Measurements from ENCODE around the gene ARHGAP15.

ARHGAP15 gene

GRCh38 chr2:143575340-143575739, 446.1 kb downstream of the ARHGAP15 start:
- no peaks in the 10 kb centered on the region for H3K4me1 ChIP-seq (ENCODE audit: control insufficient read depth in 2 of 2, insufficient read depth in 1 of 2, low read depth in 1 of 2, low read length in 2 of 2)
- H3K27ac ChIP-seq (replicated peaks; ENCODE audit: low read length), result no peak overlapping the region
- no peak overlapping the region for H3K9ac ChIP-seq (ENCODE audit: low read depth, low read length, poor library complexity)
- no peak for DNase-seq (ENCODE audit: low spot score)
- H3K36me3 ChIP-seq (replicated peaks in 1 of 2; ENCODE audit: control insufficient read depth in 2 of 2, insufficient read depth in 2 of 2, low read length in 2 of 2), result no peaks in the 10 kb centered on the region
- H3K4me3 ChIP-seq (ENCODE audit: low read length in 2 of 2), result no peak overlapping the region
- no peak overlapping the region for H2BK15ac ChIP-seq (ENCODE audit: low read length)
- no peak overlapping the region for H2AK5ac ChIP-seq (ENCODE audit: low read depth, low read length)
- WGBS, 2 donors (ENCODE audit: extremely low coverage in 2 of 2, insufficient read length in 2 of 2, insufficient replicate concordance in 1 of 2), result no CpG with 5 or more reads among the region's 3 CpGs
- H3K9me3 ChIP-seq (replicated peaks in 1 of 2; ENCODE audit: control insufficient read depth in 2 of 2, insufficient read depth in 1 of 2, low read depth in 1 of 2, low read length in 2 of 2), result no peaks in the 10 kb centered on the region
- H2AFZ ChIP-seq (ENCODE audit: low read length), result no peak overlapping the region
- H3K18ac ChIP-seq (ENCODE audit: low read length), result no peak overlapping the region
- H2BK120ac ChIP-seq (ENCODE audit: low read depth, low read length), result no peak overlapping the region
- H3K4me2 ChIP-seq (ENCODE audit: insufficient read depth, low read length, poor library complexity, severe bottlenecking), result no peak overlapping the region
- no peak overlapping the region for H2BK5ac ChIP-seq (ENCODE audit: low read length)
- H4K8ac ChIP-seq (ENCODE audit: low read depth, low read length), result no peak overlapping the region
- no peak overlapping the region for H2BK12ac ChIP-seq (ENCODE audit: low read length)
- H4K91ac ChIP-seq (ENCODE audit: low read depth, low read length, poor library complexity), result no peak overlapping the region
- no peak overlapping the region for H3K14ac ChIP-seq (ENCODE audit: low read length)
- no peaks in the 10 kb centered on the region for H3K27me3 ChIP-seq (ENCODE audit: control insufficient read depth in 3 of 3, insufficient read depth in 3 of 3, low read depth in 1 of 3, low read length in 3 of 3)
- no peak overlapping the region for H3K23ac ChIP-seq (ENCODE audit: low read depth, low read length, poor library complexity)
- H3K4ac ChIP-seq (ENCODE audit: low read length), result no peak overlapping the region
- no peaks in the 10 kb centered on the region for H3K79me1 ChIP-seq (ENCODE audit: low read depth, low read length)

DNA sequence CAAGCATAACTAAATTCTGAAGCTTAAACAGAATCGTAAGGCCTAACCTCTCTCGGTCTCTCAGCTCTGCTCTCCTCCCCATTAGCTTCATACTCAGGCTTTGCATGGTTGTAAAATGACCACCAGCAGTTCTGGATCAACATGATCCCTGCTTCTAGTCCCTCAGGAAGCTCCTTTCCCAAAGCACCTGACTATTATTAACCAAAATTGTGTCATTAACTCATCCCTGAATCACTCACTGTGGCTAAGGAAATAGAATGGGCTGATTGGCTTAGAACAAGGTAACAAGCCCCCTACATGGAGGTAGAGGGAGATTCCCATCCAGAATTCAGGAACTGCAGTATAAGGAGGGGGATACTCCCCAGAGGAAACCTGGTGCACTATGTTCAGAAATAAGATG, 448.3 kb downstream of the ARHGAP15 start:
- no peak overlapping the region for H3K18ac ChIP-seq (ENCODE audit: low read length)

DNA sequence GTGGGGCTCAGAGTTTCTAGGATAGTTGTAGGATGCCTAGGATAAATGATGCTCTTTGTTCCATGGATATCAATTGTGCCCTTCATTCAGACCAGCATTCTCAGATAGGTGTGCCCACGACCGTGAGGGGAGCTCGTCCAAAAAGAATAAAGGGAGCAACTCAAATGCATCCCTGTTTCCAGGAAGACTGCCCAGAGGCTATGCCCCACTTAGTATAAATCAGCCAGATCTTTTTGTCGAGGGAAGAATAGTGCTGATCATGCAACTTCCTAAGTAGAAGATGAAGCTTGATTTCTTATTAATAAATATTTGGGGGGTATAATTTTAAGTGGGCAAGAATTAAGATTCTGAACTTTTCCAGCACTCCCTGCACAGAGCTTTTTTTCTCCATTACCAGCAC, 450.2 kb downstream of the ARHGAP15 start:
- no peak overlapping the region for H3K23ac ChIP-seq (ENCODE audit: low read depth, low read length, poor library complexity)
- no peak overlapping the region for H3K4me3 ChIP-seq (ENCODE audit: low read length in 2 of 2)
- H3K14ac ChIP-seq (ENCODE audit: low read length), result no peak overlapping the region
- H3K36me3 ChIP-seq (replicated peaks in 1 of 2; ENCODE audit: control insufficient read depth in 2 of 2, insufficient read depth in 2 of 2, low read length in 2 of 2), result no peaks in the 10 kb centered on the region
- H2AK5ac ChIP-seq (ENCODE audit: low read depth, low read length), result no peak overlapping the region
- no peak overlapping the region for H2BK5ac ChIP-seq (ENCODE audit: low read length)
- H4K8ac ChIP-seq (ENCODE audit: low read depth, low read length), result no peak overlapping the region
- H2BK12ac ChIP-seq (ENCODE audit: low read length), result no peak overlapping the region
- H3K79me1 ChIP-seq (ENCODE audit: low read depth, low read length), result no peaks in the 10 kb centered on the region
- H2BK120ac ChIP-seq (ENCODE audit: low read depth, low read length), result no peak overlapping the region
- H3K4me1 ChIP-seq (ENCODE audit: control insufficient read depth in 2 of 2, insufficient read depth in 1 of 2, low read depth in 1 of 2, low read length in 2 of 2), result no peaks in the 10 kb centered on the region
- no peak overlapping the region for H3K9ac ChIP-seq (ENCODE audit: low read depth, low read length, poor library complexity)
- WGBS, 2 donors (ENCODE audit: extremely low coverage in 2 of 2, insufficient read length in 2 of 2, insufficient replicate concordance in 1 of 2), result no CpG with 5 or more reads among the region's 4 CpGs
- H3K18ac ChIP-seq (ENCODE audit: low read length), result no peak overlapping the region
- DNase-seq (ENCODE audit: low spot score), result no peak
- H3K9me3 ChIP-seq (replicated peaks in 1 of 2; ENCODE audit: control insufficient read depth in 2 of 2, insufficient read depth in 1 of 2, low read depth in 1 of 2, low read length in 2 of 2), result no peaks in the 10 kb centered on the region
- H4K91ac ChIP-seq (ENCODE audit: low read depth, low read length, poor library complexity), result no peak overlapping the region
- H2BK15ac ChIP-seq (ENCODE audit: low read length), result no peak overlapping the region
- H3K4me2 ChIP-seq (ENCODE audit: insufficient read depth, low read length, poor library complexity, severe bottlenecking), result no peak overlapping the region
- H3K27me3 ChIP-seq (ENCODE audit: control insufficient read depth in 3 of 3, insufficient read depth in 3 of 3, low read depth in 1 of 3, low read length in 3 of 3), result no peaks in the 10 kb centered on the region
- no peak overlapping the region for H2AFZ ChIP-seq (ENCODE audit: low read length)
- no peak overlapping the region for H3K4ac ChIP-seq (ENCODE audit: low read length)
- no peak overlapping the region for H3K27ac ChIP-seq (replicated peaks; ENCODE audit: low read length)

More for the DNA sequence above, 448.3 kb downstream of the ARHGAP15 start:
- Histone ChIP-seq H3K27ac (replicated peaks; ENCODE audit: low read length) (no peak overlapping the region), H3K4me2 (ENCODE audit: insufficient read depth, low read length, poor library complexity, severe bottlenecking) (no peak overlapping the region), H3K9ac (ENCODE audit: low read depth, low read length, poor library complexity) (no peak overlapping the region), H3K4me1 (ENCODE audit: control insufficient read depth in 2 of 2, insufficient read depth in 1 of 2, low read depth in 1 of 2, low read length in 2 of 2) (no peaks in the 10 kb centered on the region), H2BK15ac (ENCODE audit: low read length) (no peak overlapping the region), H3K79me1 (ENCODE audit: low read depth, low read length) (no peaks in the 10 kb centered on the region), H3K4ac (ENCODE audit: low read length) (no peak overlapping the region), H3K23ac (ENCODE audit: low read depth, low read length, poor library complexity) (no peak overlapping the region), H4K91ac (ENCODE audit: low read depth, low read length, poor library complexity) (no peak overlapping the region), H4K8ac (ENCODE audit: low read depth, low read length) (no peak overlapping the region), H3K4me3 (ENCODE audit: low read length in 2 of 2) (no peak overlapping the region), H3K27me3 (ENCODE audit: control insufficient read depth in 3 of 3, insufficient read depth in 3 of 3, low read depth in 1 of 3, low read length in 3 of 3) (no peaks in the 10 kb centered on the region), H3K36me3 (replicated peaks in 1 of 2; ENCODE audit: control insufficient read depth in 2 of 2, insufficient read depth in 2 of 2, low read length in 2 of 2) (no peaks in the 10 kb centered on the region), H2BK12ac (ENCODE audit: low read length) (no peak overlapping the region), H3K9me3 (replicated peaks in 1 of 2; ENCODE audit: control insufficient read depth in 2 of 2, insufficient read depth in 1 of 2, low read depth in 1 of 2, low read length in 2 of 2) (no peaks in the 10 kb centered on the region), H2BK120ac (ENCODE audit: low read depth, low read length) (no peak overlapping the region), H3K14ac (ENCODE audit: low read length) (no peak overlapping the region), H2AK5ac (ENCODE audit: low read depth, low read length) (no peak overlapping the region), H2BK5ac (ENCODE audit: low read length) (no peak overlapping the region), H2AFZ (ENCODE audit: low read length) (no peak overlapping the region)
- WGBS, 2 donors (ENCODE audit: extremely low coverage in 2 of 2, insufficient read length in 2 of 2, insufficient replicate concordance in 1 of 2), result no CpG with 5 or more reads among the region's 2 CpGs
- DNase-seq (ENCODE audit: low spot score), result no peak

GRCh38 chr2:143581134-143581533, 451.9 kb downstream of the ARHGAP15 start:
- no CpG with 5 or more reads among the region's 2 CpGs for WGBS, 2 donors (ENCODE audit: extremely low coverage in 2 of 2, insufficient read length in 2 of 2, insufficient replicate concordance in 1 of 2)
- no peak for DNase-seq (ENCODE audit: low spot score)
- Histone ChIP-seq H4K8ac (ENCODE audit: low read depth, low read length) (no peak overlapping the region), H3K4me2 (ENCODE audit: insufficient read depth, low read length, poor library complexity, severe bottlenecking) (no peak overlapping the region), H3K4me1 (ENCODE audit: control insufficient read depth in 2 of 2, insufficient read depth in 1 of 2, low read depth in 1 of 2, low read length in 2 of 2) (no peaks in the 10 kb centered on the region), H3K14ac (ENCODE audit: low read length) (no peak overlapping the region), H3K27ac (replicated peaks; ENCODE audit: low read length) (no peak overlapping the region), H3K79me1 (ENCODE audit: low read depth, low read length) (no peaks in the 10 kb centered on the region), H2BK120ac (ENCODE audit: low read depth, low read length) (no peak overlapping the region), H3K9ac (ENCODE audit: low read depth, low read length, poor library complexity) (no peak overlapping the region), H3K27me3 (ENCODE audit: control insufficient read depth in 3 of 3, insufficient read depth in 3 of 3, low read depth in 1 of 3, low read length in 3 of 3) (no peaks in the 10 kb centered on the region), H3K23ac (ENCODE audit: low read depth, low read length, poor library complexity) (no peak overlapping the region), H3K36me3 (replicated peaks in 1 of 2; ENCODE audit: control insufficient read depth in 2 of 2, insufficient read depth in 2 of 2, low read length in 2 of 2) (no peaks in the 10 kb centered on the region), H4K91ac (ENCODE audit: low read depth, low read length, poor library complexity) (no peak overlapping the region), H2AFZ (ENCODE audit: low read length) (no peak overlapping the region), H2BK15ac (ENCODE audit: low read length) (no peak overlapping the region), H3K4ac (ENCODE audit: low read length) (no peak overlapping the region), H2BK12ac (ENCODE audit: low read length) (no peak overlapping the region), H3K18ac (ENCODE audit: low read length) (no peak overlapping the region), H2AK5ac (ENCODE audit: low read depth, low read length) (no peak overlapping the region), H2BK5ac (ENCODE audit: low read length) (no peak overlapping the region), H3K9me3 (replicated peaks in 1 of 2; ENCODE audit: control insufficient read depth in 2 of 2, insufficient read depth in 1 of 2, low read depth in 1 of 2, low read length in 2 of 2) (no peaks in the 10 kb centered on the region), H3K4me3 (ENCODE audit: low read length in 2 of 2) (no peak overlapping the region)
